H9 (cell line): ENCODE results near the gene WSCD1. TPM values are rescaled to one million over a fixed set of nuclear protein-coding genes. Genes with fewer than 3 reads are reported as not detected.

ENCODE experiments used
- DNase-seq: peaks from one replicate; pipeline ENCODE4 v3.0.0-alpha.2; 2017
- H2AFZ ChIP-seq: one replicate; pipeline ENCODE4 v1.6.1; 2013; ENCODE audit warnings: mild to moderate bottlenecking, low read length, control low read depth, moderate library complexity
- H2AK5ac ChIP-seq: 2 replicates; pipeline ENCODE4 v1.6.1; 2013; ENCODE audit warnings: low read length, control low read depth, mixed read lengths; ENCODE audit not compliant: insufficient read length
- H2BK120ac ChIP-seq: one replicate; pipeline ENCODE4 v1.6.1; 2013; ENCODE audit warnings: low read depth, mild to moderate bottlenecking, low read length, control low read depth, inconsistent platforms; ENCODE audit not compliant: poor library complexity, severe bottlenecking
- H2BK12ac ChIP-seq: 2 replicates; pipeline ENCODE4 v1.6.1; 2013; ENCODE audit warnings: low read length, control low read depth, mixed read lengths, low read depth; ENCODE audit not compliant: insufficient read length
- H2BK15ac ChIP-seq: 2 replicates; pipeline ENCODE4 v1.6.1; 2013; ENCODE audit warnings: low read depth, low read length, control low read depth
- H2BK20ac ChIP-seq: one replicate; pipeline ENCODE4 v1.6.1; 2013; ENCODE audit warnings: low read depth, mild to moderate bottlenecking, low read length, control low read depth, inconsistent platforms; ENCODE audit not compliant: poor library complexity, severe bottlenecking
- H2BK5ac ChIP-seq: 2 replicates; pipeline ENCODE4 v1.6.1; 2013; ENCODE audit warnings: low read length, control low read depth, mixed read lengths; ENCODE audit not compliant: insufficient read length
- H3K14ac ChIP-seq: 2 replicates; pipeline ENCODE4 v1.6.1; 2013; ENCODE audit warnings: low read length, control low read depth; ENCODE audit not compliant: insufficient read depth
- H3K18ac ChIP-seq: 2 replicates; pipeline ENCODE4 v1.6.1; 2013; ENCODE audit warnings: low read depth, mild to moderate bottlenecking, mixed read lengths, low read length, control low read depth; ENCODE audit not compliant: insufficient read length
- H3K23ac ChIP-seq: 2 replicates; pipeline ENCODE4 v1.6.1; 2013; ENCODE audit warnings: low read length, control low read depth, mixed read lengths, low read depth; ENCODE audit not compliant: insufficient read length
- H3K23me2 ChIP-seq: 2 replicates; pipeline ENCODE4 v1.6.1; 2013; ENCODE audit warnings: low read depth, mild to moderate bottlenecking, mixed read lengths, low read length, control low read depth; ENCODE audit not compliant: insufficient read length, poor library complexity, severe bottlenecking
- H3K27ac ChIP-seq: 2 replicates; pipeline ENCODE4 v1.5.1; 2013; ENCODE audit warnings: low read length, control low read depth, mixed read lengths, low read depth; ENCODE audit not compliant: insufficient read length
- H3K27me3 ChIP-seq: 2 replicates; pipeline ENCODE4 v1.6.1; 2013; ENCODE audit warnings: low read length, control low read depth, inconsistent platforms; ENCODE audit not compliant: insufficient read depth
- H3K4ac ChIP-seq: 2 replicates; pipeline ENCODE4 v1.6.1; 2013; ENCODE audit warnings: low read depth, mild to moderate bottlenecking, control low read depth, inconsistent platforms, low read length, moderate library complexity
- H3K4me1 ChIP-seq: 2 replicates; pipeline ENCODE4 v1.6.1; 2013; ENCODE audit warnings: low read length, control low read depth, inconsistent platforms; ENCODE audit not compliant: insufficient read depth
- H3K4me2 ChIP-seq: 2 replicates; pipeline ENCODE4 v1.6.1; 2013; ENCODE audit warnings: low read length, control low read depth, mixed read lengths; ENCODE audit not compliant: insufficient read length, insufficient read depth
- H3K56ac ChIP-seq: 2 replicates; pipeline ENCODE4 v1.6.1; 2013; ENCODE audit warnings: low read depth, mild to moderate bottlenecking, mixed read lengths, low read length, control low read depth; ENCODE audit not compliant: insufficient read length
- H3K79me1 ChIP-seq: 2 replicates; pipeline ENCODE4 v1.6.1; 2013; ENCODE audit warnings: low read depth, mild to moderate bottlenecking, moderate library complexity, low read length, control low read depth, inconsistent platforms; ENCODE audit not compliant: insufficient read depth, poor library complexity, severe bottlenecking
- H3K79me2 ChIP-seq: 2 replicates; pipeline ENCODE4 v1.6.1; 2013; ENCODE audit warnings: low read length, control low read depth, inconsistent platforms; ENCODE audit not compliant: insufficient read depth
- H3K9ac ChIP-seq: 2 replicates; pipeline ENCODE4 v1.6.1; 2013; ENCODE audit warnings: low read length, control low read depth, mixed read lengths; ENCODE audit not compliant: insufficient read length; ENCODE audit errors: extremely low read depth
- H3K9me3 ChIP-seq: one replicate; pipeline ENCODE4 v1.6.1; 2013; ENCODE audit warnings: low read depth, low read length, inconsistent platforms; ENCODE audit not compliant: control insufficient read depth
- H3T11ph ChIP-seq: one replicate; pipeline ENCODE4 v1.6.1; 2013; ENCODE audit warnings: mild to moderate bottlenecking, low read length, control low read depth, inconsistent platforms
- H4K20me1 ChIP-seq: one replicate; pipeline ENCODE4 v1.6.1; 2013; ENCODE audit not compliant: control insufficient read depth, insufficient read length, insufficient read depth
- H4K5ac ChIP-seq: 2 replicates; pipeline ENCODE4 v1.6.1; 2013; ENCODE audit warnings: low read depth, mild to moderate bottlenecking, mixed read lengths, low read length, control low read depth; ENCODE audit not compliant: insufficient read length
- H4K8ac ChIP-seq: replicated peaks from 2 replicates; pipeline ENCODE4 v1.6.1; 2013; ENCODE audit warnings: low read length, control low read depth, mixed read lengths, low read depth; ENCODE audit not compliant: insufficient read length
- H4K91ac ChIP-seq: 2 replicates; pipeline ENCODE4 v1.6.1; 2013; ENCODE audit warnings: low read depth, mild to moderate bottlenecking, moderate library complexity, mixed read lengths, low read length, control low read depth; ENCODE audit not compliant: insufficient read length
- H3K27ac Mint-ChIP-seq, 3 experiments: 2 replicates in 2 of 3; 3 replicates in 1 of 3; pipeline ENCODE4 v1.8.0; 2020 to 2021; ENCODE audit warnings: mixed read lengths in 3 of 3, mild to moderate bottlenecking in 1 of 3, moderate library complexity in 1 of 3
- H3K27me3 Mint-ChIP-seq: 2 replicates; pipeline ENCODE4 v1.8.0; 2021; ENCODE audit warnings: low read depth, mild to moderate bottlenecking, moderate library complexity, mixed read lengths
- H3K36me3 Mint-ChIP-seq, 3 experiments: 2 replicates in 2 of 3; 3 replicates in 1 of 3; pipeline ENCODE4 v1.8.0; 2020 to 2021; ENCODE audit warnings: low read depth in 3 of 3, mixed read lengths in 3 of 3; ENCODE audit not compliant: insufficient read depth in 1 of 3
- H3K4me1 Mint-ChIP-seq, 2 experiments: 2 replicates each; pipeline ENCODE4 v1.8.0; 2020; ENCODE audit warnings: mixed read lengths in 2 of 2
- H3K4me3 Mint-ChIP-seq, 2 experiments: 2 replicates in 1 of 2; 3 replicates in 1 of 2; pipeline ENCODE4 v1.8.0; 2020 to 2021; ENCODE audit warnings: mild to moderate bottlenecking in 2 of 2, mixed read lengths in 2 of 2, moderate library complexity in 1 of 2
- H3K9me3 Mint-ChIP-seq, 2 experiments: 2 replicates in 1 of 2; 3 replicates in 1 of 2; pipeline ENCODE4 v1.8.0; 2020; ENCODE audit warnings: mild to moderate bottlenecking in 2 of 2, mixed read lengths in 2 of 2, moderate library complexity in 1 of 2
- WGBS: extraction: QIAGEN DNeasy Blood & Tissue Kit; methylation state at CpG from one replicate; pipeline ENCODE4 v1.1.7; 2013; ENCODE audit warnings: missing lambda C conversion rate, low lambda C conversion rate, mixed read lengths; ENCODE audit not compliant: insufficient read length; ENCODE audit errors: extremely low coverage; 5-methylcytosine and 5-hydroxymethylcytosine counted together
- total RNA-seq: library from RNA; stranded (reverse); gene quantifications from 2 replicates; pipeline ENCODE4 v1.2.1, GENCODE V29; 2021
- TF ChIP-seq, protein P1 (sequence below): fragments of 200-600 bp; sonication (generic); conservative IDR thresholded peaks from 3 replicates; pipeline ENCODE4 v1.8.0; 2021; ENCODE audit warnings: antibody characterized with exemption, mild to moderate bottlenecking

Gene WSCD1
- total RNA-seq, 1 experiment from 2014 or later = 33.6 TPM

DNA sequence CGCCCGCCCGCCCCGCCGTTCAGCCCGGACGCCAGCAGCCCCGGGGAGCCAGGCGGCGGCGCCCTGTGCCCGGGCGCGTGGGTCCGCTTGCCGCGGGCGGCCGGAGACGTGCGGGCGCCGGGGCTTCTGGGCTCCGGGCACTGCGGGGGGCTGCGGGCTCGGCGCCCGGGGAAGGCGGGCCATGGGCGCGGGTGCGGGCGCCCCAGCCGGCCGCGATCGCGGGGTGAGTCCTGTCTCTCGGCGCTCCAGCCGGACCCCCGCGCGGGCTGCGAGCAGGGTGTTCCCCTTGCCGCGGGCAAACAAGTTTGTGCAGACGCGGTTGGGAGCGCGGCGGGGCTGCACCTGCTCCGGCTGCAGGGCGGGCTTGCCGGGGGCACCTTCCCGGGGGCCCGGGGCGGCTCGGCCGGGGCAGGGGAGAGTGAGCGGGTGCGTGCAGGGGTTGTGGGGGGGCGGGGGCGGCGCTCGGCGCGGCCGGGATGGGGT, 292 bp downstream of the WSCD1 start:
- H3K79me2 ChIP-seq = peaks cover 9% of the 10 kb centered on the region; the same call in 1 of the 2 replicates
- Mint-ChIP-seq H3K4me3 (peak overlapping the region; percentile 76 to 87; a peak in 3 of 5 replicates), H3K36me3 (peaks cover 0 to 7% (median 0%) of the 10 kb centered on the region in 3 experiments; a peak in 4 of 7 replicates), H3K4me1 (peaks cover 22 to 26% of the 10 kb centered on the region in 2 experiments), H3K27me3 (peaks cover 33% of the 10 kb centered on the region), H3K27ac (no peak overlapping the region), H3K9me3 (peaks cover 0 to 6% of the 10 kb centered on the region in 2 experiments; a peak in 4 of 5 replicates)
- no CpG with 5 or more reads among the region's 70 CpGs for WGBS
- H3K4ac ChIP-seq = no peak overlapping the region
- H3K4me2 ChIP-seq = peak overlapping the region; percentile 66
- no peaks in the 10 kb centered on the region for H4K20me1 ChIP-seq
- no peak overlapping the region for H3K9ac ChIP-seq
- H3K27me3 ChIP-seq = peaks cover 3% of the 10 kb centered on the region; the same call in 1 of the 2 replicates
- H3K23ac ChIP-seq = no peak overlapping the region
- no peak overlapping the region for H3K56ac ChIP-seq
- no peak for DNase-seq
- H2BK20ac ChIP-seq = no peak overlapping the region
- no peak overlapping the region for H4K8ac ChIP-seq
- no peak overlapping the region for H4K5ac ChIP-seq
- H2AK5ac ChIP-seq = no peak overlapping the region
- no peaks in the 10 kb centered on the region for H3K79me1 ChIP-seq
- no peaks in the 10 kb centered on the region for H3K9me3 ChIP-seq
- no peak overlapping the region for H2BK5ac ChIP-seq
- no peaks in the 10 kb centered on the region; the same call in 1 of the 2 replicates for H3K4me1 ChIP-seq
- H3K27ac ChIP-seq = no peak overlapping the region
- no peak overlapping the region for H2AFZ ChIP-seq
- no peak overlapping the region for H3T11ph ChIP-seq
- H2BK15ac ChIP-seq = no peak overlapping the region
- TF ChIP-seq, protein P1, sequence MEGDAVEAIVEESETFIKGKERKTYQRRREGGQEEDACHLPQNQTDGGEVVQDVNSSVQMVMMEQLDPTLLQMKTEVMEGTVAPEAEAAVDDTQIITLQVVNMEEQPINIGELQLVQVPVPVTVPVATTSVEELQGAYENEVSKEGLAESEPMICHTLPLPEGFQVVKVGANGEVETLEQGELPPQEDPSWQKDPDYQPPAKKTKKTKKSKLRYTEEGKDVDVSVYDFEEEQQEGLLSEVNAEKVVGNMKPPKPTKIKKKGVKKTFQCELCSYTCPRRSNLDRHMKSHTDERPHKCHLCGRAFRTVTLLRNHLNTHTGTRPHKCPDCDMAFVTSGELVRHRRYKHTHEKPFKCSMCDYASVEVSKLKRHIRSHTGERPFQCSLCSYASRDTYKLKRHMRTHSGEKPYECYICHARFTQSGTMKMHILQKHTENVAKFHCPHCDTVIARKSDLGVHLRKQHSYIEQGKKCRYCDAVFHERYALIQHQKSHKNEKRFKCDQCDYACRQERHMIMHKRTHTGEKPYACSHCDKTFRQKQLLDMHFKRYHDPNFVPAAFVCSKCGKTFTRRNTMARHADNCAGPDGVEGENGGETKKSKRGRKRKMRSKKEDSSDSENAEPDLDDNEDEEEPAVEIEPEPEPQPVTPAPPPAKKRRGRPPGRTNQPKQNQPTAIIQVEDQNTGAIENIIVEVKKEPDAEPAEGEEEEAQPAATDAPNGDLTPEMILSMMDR = no peak
- no peak overlapping the region for H3K14ac ChIP-seq
- no peak overlapping the region for H4K91ac ChIP-seq
- H3K18ac ChIP-seq = no peak overlapping the region
- no peak overlapping the region for H2BK120ac ChIP-seq
- H3K23me2 ChIP-seq = peaks cover 7% of the 10 kb centered on the region
- no peak overlapping the region for H2BK12ac ChIP-seq
